Thyroid gland (tissue), 4 donors: ENCODE results near the gene SCPEP1.
A peak's percentile ranks its signal among the peaks of the same experiment; 100 is the strongest.

Experiments
- POLR2A ChIP-seq, 2 donors: fragments of 450-650 bp; IDR thresholded peaks; one replicate each; pipeline ENCODE4 v1.6.1; 2017; ENCODE audit warnings: antibody characterized with exemption in 2 of 2, mild to moderate bottlenecking in 2 of 2, moderate library complexity in 1 of 2
- TF ChIP-seq, protein P1 (sequence below), 6 experiments: fragments of 200-600 bp in 3 of 6; fragments of 450-650 bp in 3 of 6; sonication (generic) in 3 of 6; IDR thresholded peaks; one replicate each; pipeline ENCODE4 v1.5.1; 2016 to 2019; ENCODE audit warnings: antibody characterized with exemption in 6 of 6, mild to moderate bottlenecking in 2 of 6, inconsistent platforms in 1 of 6, moderate library complexity in 1 of 6

DNA sequence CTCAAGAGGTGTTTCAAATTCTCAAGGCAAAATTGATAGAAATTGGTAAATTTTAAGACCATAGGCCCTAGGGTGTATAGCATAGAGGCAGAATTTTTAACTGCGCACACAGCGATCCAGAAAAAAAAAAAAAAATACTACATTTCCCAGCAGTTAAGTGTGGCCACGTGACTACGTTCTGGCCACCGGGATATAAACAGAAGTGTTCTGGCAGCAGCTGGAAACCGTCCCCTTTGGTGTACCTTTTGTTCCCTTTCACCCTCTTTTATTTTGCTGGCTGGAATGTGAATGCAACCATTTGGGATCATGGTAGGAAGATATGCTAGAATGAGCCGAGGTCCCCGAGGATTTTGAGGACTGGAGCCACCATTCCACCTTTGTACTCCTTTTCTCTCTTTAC lies 54.4 kb downstream of the SCPEP1 start:
- TF ChIP-seq, protein P1, sequence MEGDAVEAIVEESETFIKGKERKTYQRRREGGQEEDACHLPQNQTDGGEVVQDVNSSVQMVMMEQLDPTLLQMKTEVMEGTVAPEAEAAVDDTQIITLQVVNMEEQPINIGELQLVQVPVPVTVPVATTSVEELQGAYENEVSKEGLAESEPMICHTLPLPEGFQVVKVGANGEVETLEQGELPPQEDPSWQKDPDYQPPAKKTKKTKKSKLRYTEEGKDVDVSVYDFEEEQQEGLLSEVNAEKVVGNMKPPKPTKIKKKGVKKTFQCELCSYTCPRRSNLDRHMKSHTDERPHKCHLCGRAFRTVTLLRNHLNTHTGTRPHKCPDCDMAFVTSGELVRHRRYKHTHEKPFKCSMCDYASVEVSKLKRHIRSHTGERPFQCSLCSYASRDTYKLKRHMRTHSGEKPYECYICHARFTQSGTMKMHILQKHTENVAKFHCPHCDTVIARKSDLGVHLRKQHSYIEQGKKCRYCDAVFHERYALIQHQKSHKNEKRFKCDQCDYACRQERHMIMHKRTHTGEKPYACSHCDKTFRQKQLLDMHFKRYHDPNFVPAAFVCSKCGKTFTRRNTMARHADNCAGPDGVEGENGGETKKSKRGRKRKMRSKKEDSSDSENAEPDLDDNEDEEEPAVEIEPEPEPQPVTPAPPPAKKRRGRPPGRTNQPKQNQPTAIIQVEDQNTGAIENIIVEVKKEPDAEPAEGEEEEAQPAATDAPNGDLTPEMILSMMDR (IDR thresholded peaks at IDR 0.05): no peak
- peak in 1 of 2 donors; percentile 24 for TF ChIP-seq POLR2A (IDR thresholded peaks at IDR 0.05)
